ENCODE results near the gene DPYSL4.

The DPYSL4 gene

GRCh38 chr10:132164761-132165278 is 21.9 kb upstream of the DPYSL4 start:
- H3K4me3 ChIP-seq (ENCODE audit: low read depth in 1 of 2, low read length in 1 of 2), result no peak overlapping the region
- no peak overlapping the region for H3K27ac ChIP-seq
- H3K36me3 ChIP-seq, result no peaks in the 10 kb centered on the region
- no peaks in the 10 kb centered on the region for H3K9me3 ChIP-seq
- no peak for TF ChIP-seq CTCF (IDR thresholded peaks at IDR 0.05)
- peaks cover 34% of the 10 kb centered on the region for H3K27me3 ChIP-seq
- no peaks in the 10 kb centered on the region for H3K4me1 ChIP-seq (ENCODE audit: control insufficient read depth in 1 of 2, insufficient read depth in 1 of 2, low read depth in 1 of 2, low read length in 1 of 2)

- Histone ChIP-seq H3K4me3 (ENCODE audit: low read depth in 1 of 2, low read length in 1 of 2) (no peak overlapping the region), H3K27ac (no peak overlapping the region), H3K36me3 (no peaks in the 10 kb centered on the region), H3K27me3 (peaks cover 34% of the 10 kb centered on the region), H3K4me1 (ENCODE audit: control insufficient read depth in 1 of 2, insufficient read depth in 1 of 2, low read depth in 1 of 2, low read length in 1 of 2) (no peaks in the 10 kb centered on the region), H3K9me3 (no peaks in the 10 kb centered on the region)
- TF ChIP-seq CTCF (IDR thresholded peaks at IDR 0.05), result no peak
Observed at GRCh38 chr10:132165416-132165980, 21.2 kb upstream of the DPYSL4 start.

GRCh38 chr10:132166216-132166950 is 20.4 kb upstream of the DPYSL4 start:
- Histone ChIP-seq H3K36me3 (no peaks in the 10 kb centered on the region), H3K9me3 (no peaks in the 10 kb centered on the region), H3K4me1 (ENCODE audit: control insufficient read depth in 1 of 2, insufficient read depth in 1 of 2, low read depth in 1 of 2, low read length in 1 of 2) (no peaks in the 10 kb centered on the region), H3K27ac (no peak overlapping the region), H3K4me3 (ENCODE audit: low read depth in 1 of 2, low read length in 1 of 2) (no peak overlapping the region), H3K27me3 (peaks cover 39% of the 10 kb centered on the region)
- TF ChIP-seq CTCF (IDR thresholded peaks at IDR 0.05), result no peak

GRCh38 chr10:132167041-132167674 is 19.6 kb upstream of the DPYSL4 start:
- no peaks in the 10 kb centered on the region for H3K36me3 ChIP-seq
- no peak for TF ChIP-seq CTCF (IDR thresholded peaks at IDR 0.05)
- peaks cover 36% of the 10 kb centered on the region for H3K27me3 ChIP-seq
- H3K9me3 ChIP-seq, result no peaks in the 10 kb centered on the region
- H3K4me3 ChIP-seq (ENCODE audit: low read depth in 1 of 2, low read length in 1 of 2), result no peak overlapping the region
- H3K27ac ChIP-seq, result no peak overlapping the region
- H3K4me1 ChIP-seq (ENCODE audit: control insufficient read depth in 1 of 2, insufficient read depth in 1 of 2, low read depth in 1 of 2, low read length in 1 of 2), result no peaks in the 10 kb centered on the region

- Histone ChIP-seq H3K36me3 (no peaks in the 10 kb centered on the region), H3K9me3 (no peaks in the 10 kb centered on the region), H3K27ac (no peak overlapping the region), H3K4me3 (ENCODE audit: low read depth in 1 of 2, low read length in 1 of 2) (no peak overlapping the region), H3K27me3 (peaks cover 28% of the 10 kb centered on the region), H3K4me1 (ENCODE audit: control insufficient read depth in 1 of 2, insufficient read depth in 1 of 2, low read depth in 1 of 2, low read length in 1 of 2) (no peaks in the 10 kb centered on the region)
- no peak for TF ChIP-seq CTCF (IDR thresholded peaks at IDR 0.05)
Observed at GRCh38 chr10:132167976-132168375, 18.8 kb upstream of the DPYSL4 start.

Measured in neutrophil (primary cell).